H9 (cell line): Measurements from ENCODE around the gene AGBL4. TPM values are rescaled to one million over a fixed set of nuclear protein-coding genes. Genes with fewer than 3 reads are reported as not detected.

Experiments
- DNase-seq: peaks from one replicate; pipeline ENCODE4 v3.0.0-alpha.2; 2017
- H2AFZ ChIP-seq: one replicate; pipeline ENCODE4 v1.6.1; 2013; ENCODE audit warnings: mild to moderate bottlenecking, low read length, control low read depth, moderate library complexity
- H2AK5ac ChIP-seq: 2 replicates; pipeline ENCODE4 v1.6.1; 2013; ENCODE audit warnings: low read length, control low read depth, mixed read lengths; ENCODE audit not compliant: insufficient read length
- H2BK120ac ChIP-seq: one replicate; pipeline ENCODE4 v1.6.1; 2013; ENCODE audit warnings: low read depth, mild to moderate bottlenecking, low read length, control low read depth, inconsistent platforms; ENCODE audit not compliant: poor library complexity, severe bottlenecking
- H2BK12ac ChIP-seq: 2 replicates; pipeline ENCODE4 v1.6.1; 2013; ENCODE audit warnings: low read length, control low read depth, mixed read lengths, low read depth; ENCODE audit not compliant: insufficient read length
- H2BK15ac ChIP-seq: 2 replicates; pipeline ENCODE4 v1.6.1; 2013; ENCODE audit warnings: low read depth, low read length, control low read depth
- H2BK20ac ChIP-seq: one replicate; pipeline ENCODE4 v1.6.1; 2013; ENCODE audit warnings: low read depth, mild to moderate bottlenecking, low read length, control low read depth, inconsistent platforms; ENCODE audit not compliant: poor library complexity, severe bottlenecking
- H2BK5ac ChIP-seq: 2 replicates; pipeline ENCODE4 v1.6.1; 2013; ENCODE audit warnings: low read length, control low read depth, mixed read lengths; ENCODE audit not compliant: insufficient read length
- H3K14ac ChIP-seq: 2 replicates; pipeline ENCODE4 v1.6.1; 2013; ENCODE audit warnings: low read length, control low read depth; ENCODE audit not compliant: insufficient read depth
- H3K18ac ChIP-seq: 2 replicates; pipeline ENCODE4 v1.6.1; 2013; ENCODE audit warnings: low read depth, mild to moderate bottlenecking, mixed read lengths, low read length, control low read depth; ENCODE audit not compliant: insufficient read length
- H3K23ac ChIP-seq: 2 replicates; pipeline ENCODE4 v1.6.1; 2013; ENCODE audit warnings: low read length, control low read depth, mixed read lengths, low read depth; ENCODE audit not compliant: insufficient read length
- H3K23me2 ChIP-seq: 2 replicates; pipeline ENCODE4 v1.6.1; 2013; ENCODE audit warnings: low read depth, mild to moderate bottlenecking, mixed read lengths, low read length, control low read depth; ENCODE audit not compliant: insufficient read length, poor library complexity, severe bottlenecking
- H3K27ac ChIP-seq: 2 replicates; pipeline ENCODE4 v1.5.1; 2013; ENCODE audit warnings: low read length, control low read depth, mixed read lengths, low read depth; ENCODE audit not compliant: insufficient read length
- H3K27me3 ChIP-seq: 2 replicates; pipeline ENCODE4 v1.6.1; 2013; ENCODE audit warnings: low read length, control low read depth, inconsistent platforms; ENCODE audit not compliant: insufficient read depth
- H3K4ac ChIP-seq: 2 replicates; pipeline ENCODE4 v1.6.1; 2013; ENCODE audit warnings: low read depth, mild to moderate bottlenecking, control low read depth, inconsistent platforms, low read length, moderate library complexity
- H3K4me1 ChIP-seq: 2 replicates; pipeline ENCODE4 v1.6.1; 2013; ENCODE audit warnings: low read length, control low read depth, inconsistent platforms; ENCODE audit not compliant: insufficient read depth
- H3K4me2 ChIP-seq: 2 replicates; pipeline ENCODE4 v1.6.1; 2013; ENCODE audit warnings: low read length, control low read depth, mixed read lengths; ENCODE audit not compliant: insufficient read length, insufficient read depth
- H3K56ac ChIP-seq: 2 replicates; pipeline ENCODE4 v1.6.1; 2013; ENCODE audit warnings: low read depth, mild to moderate bottlenecking, mixed read lengths, low read length, control low read depth; ENCODE audit not compliant: insufficient read length
- H3K79me1 ChIP-seq: 2 replicates; pipeline ENCODE4 v1.6.1; 2013; ENCODE audit warnings: low read depth, mild to moderate bottlenecking, moderate library complexity, low read length, control low read depth, inconsistent platforms; ENCODE audit not compliant: insufficient read depth, poor library complexity, severe bottlenecking
- H3K79me2 ChIP-seq: 2 replicates; pipeline ENCODE4 v1.6.1; 2013; ENCODE audit warnings: low read length, control low read depth, inconsistent platforms; ENCODE audit not compliant: insufficient read depth
- H3K9ac ChIP-seq: 2 replicates; pipeline ENCODE4 v1.6.1; 2013; ENCODE audit warnings: low read length, control low read depth, mixed read lengths; ENCODE audit not compliant: insufficient read length; ENCODE audit errors: extremely low read depth
- H3K9me3 ChIP-seq: one replicate; pipeline ENCODE4 v1.6.1; 2013; ENCODE audit warnings: low read depth, low read length, inconsistent platforms; ENCODE audit not compliant: control insufficient read depth
- H3T11ph ChIP-seq: one replicate; pipeline ENCODE4 v1.6.1; 2013; ENCODE audit warnings: mild to moderate bottlenecking, low read length, control low read depth, inconsistent platforms
- H4K20me1 ChIP-seq: one replicate; pipeline ENCODE4 v1.6.1; 2013; ENCODE audit not compliant: control insufficient read depth, insufficient read length, insufficient read depth
- H4K5ac ChIP-seq: 2 replicates; pipeline ENCODE4 v1.6.1; 2013; ENCODE audit warnings: low read depth, mild to moderate bottlenecking, mixed read lengths, low read length, control low read depth; ENCODE audit not compliant: insufficient read length
- H4K8ac ChIP-seq: replicated peaks from 2 replicates; pipeline ENCODE4 v1.6.1; 2013; ENCODE audit warnings: low read length, control low read depth, mixed read lengths, low read depth; ENCODE audit not compliant: insufficient read length
- H4K91ac ChIP-seq: 2 replicates; pipeline ENCODE4 v1.6.1; 2013; ENCODE audit warnings: low read depth, mild to moderate bottlenecking, moderate library complexity, mixed read lengths, low read length, control low read depth; ENCODE audit not compliant: insufficient read length
- H3K27ac Mint-ChIP-seq, 3 experiments: 2 replicates in 2 of 3; 3 replicates in 1 of 3; pipeline ENCODE4 v1.8.0; 2020 to 2021; ENCODE audit warnings: mixed read lengths in 3 of 3, mild to moderate bottlenecking in 1 of 3, moderate library complexity in 1 of 3
- H3K27me3 Mint-ChIP-seq: 2 replicates; pipeline ENCODE4 v1.8.0; 2021; ENCODE audit warnings: low read depth, mild to moderate bottlenecking, moderate library complexity, mixed read lengths
- H3K36me3 Mint-ChIP-seq, 3 experiments: 2 replicates in 2 of 3; 3 replicates in 1 of 3; pipeline ENCODE4 v1.8.0; 2020 to 2021; ENCODE audit warnings: low read depth in 3 of 3, mixed read lengths in 3 of 3; ENCODE audit not compliant: insufficient read depth in 1 of 3
- H3K4me1 Mint-ChIP-seq, 2 experiments: 2 replicates each; pipeline ENCODE4 v1.8.0; 2020; ENCODE audit warnings: mixed read lengths in 2 of 2
- H3K4me3 Mint-ChIP-seq, 2 experiments: 2 replicates in 1 of 2; 3 replicates in 1 of 2; pipeline ENCODE4 v1.8.0; 2020 to 2021; ENCODE audit warnings: mild to moderate bottlenecking in 2 of 2, mixed read lengths in 2 of 2, moderate library complexity in 1 of 2
- H3K9me3 Mint-ChIP-seq, 2 experiments: 2 replicates in 1 of 2; 3 replicates in 1 of 2; pipeline ENCODE4 v1.8.0; 2020; ENCODE audit warnings: mild to moderate bottlenecking in 2 of 2, mixed read lengths in 2 of 2, moderate library complexity in 1 of 2
- CTCF ChIP-seq: fragments of 200-600 bp; sonication (generic); conservative IDR thresholded peaks from 3 replicates; pipeline ENCODE4 v1.8.0; 2021; ENCODE audit warnings: antibody characterized with exemption, mild to moderate bottlenecking
- WGBS: extraction: QIAGEN DNeasy Blood & Tissue Kit; methylation state at CpG from one replicate; pipeline ENCODE4 v1.1.7; 2013; ENCODE audit warnings: missing lambda C conversion rate, low lambda C conversion rate, mixed read lengths; ENCODE audit not compliant: insufficient read length; ENCODE audit errors: extremely low coverage; 5-methylcytosine and 5-hydroxymethylcytosine counted together
- total RNA-seq: library from RNA; stranded (reverse); gene quantifications from 2 replicates; pipeline ENCODE4 v1.2.1, GENCODE V29; 2021

AGBL4 gene
- total RNA-seq, 1 experiment from 2014 or later = not detected

DNA sequence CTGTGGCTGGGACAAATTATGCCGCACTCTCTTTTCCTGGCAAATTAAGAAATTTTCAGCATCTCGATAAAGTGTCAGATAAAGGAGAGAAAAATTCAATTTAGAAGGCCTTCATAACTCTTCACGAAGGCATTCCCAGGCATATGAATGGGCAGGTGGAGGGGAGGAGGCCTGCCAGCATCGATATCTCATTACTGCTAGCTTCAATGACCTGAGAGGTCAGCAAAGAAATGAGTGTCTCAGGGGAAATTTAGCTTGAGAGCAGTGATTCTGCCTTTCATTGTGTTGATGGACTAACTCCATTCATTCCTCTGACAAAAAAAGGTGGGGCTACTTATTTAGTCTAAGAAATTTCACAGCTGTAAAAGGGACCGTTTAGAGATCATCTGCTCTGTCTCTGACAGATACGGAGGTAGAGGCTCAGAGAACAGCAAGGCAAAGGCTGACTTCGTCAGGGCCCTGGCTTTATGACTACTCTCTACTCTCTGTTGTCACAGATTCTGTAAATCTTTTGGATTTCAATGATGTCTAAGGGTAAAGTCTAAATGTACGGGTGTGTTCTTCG is 1035.0 kb downstream of the AGBL4 start:
- H3K56ac ChIP-seq = no peak overlapping the region
- H4K20me1 ChIP-seq = no peaks in the 10 kb centered on the region
- no peak overlapping the region for H2AFZ ChIP-seq
- no peak for DNase-seq
- H3K23ac ChIP-seq = no peak overlapping the region
- no peak overlapping the region for H2BK20ac ChIP-seq
- H3K18ac ChIP-seq = no peak overlapping the region
- H3K27ac Mint-ChIP-seq = no peak overlapping the region
- no peaks in the 10 kb centered on the region for H3K79me1 ChIP-seq
- no peak overlapping the region for H2AK5ac ChIP-seq
- H3K9ac ChIP-seq = no peak overlapping the region
- no peak overlapping the region for H3K4ac ChIP-seq
- no peak overlapping the region for H3K4me3 Mint-ChIP-seq
- H4K91ac ChIP-seq = no peak overlapping the region
- no peaks in the 10 kb centered on the region for H3K27me3 Mint-ChIP-seq
- no peak overlapping the region for H4K8ac ChIP-seq
- no peak overlapping the region for H2BK15ac ChIP-seq
- no peak overlapping the region for H3K14ac ChIP-seq
- H3K4me1 Mint-ChIP-seq = no peaks in the 10 kb centered on the region
- no peak overlapping the region for H3K27ac ChIP-seq
- no CpG with 5 or more reads among the region's 9 CpGs for WGBS
- H3K27me3 ChIP-seq = no peaks in the 10 kb centered on the region
- no peak overlapping the region for H3K4me2 ChIP-seq
- TF ChIP-seq CTCF = no peak
- peaks cover 84 to 92% of the 10 kb centered on the region in 2 experiments for H3K9me3 Mint-ChIP-seq
- no peak overlapping the region for H2BK120ac ChIP-seq
- no peak overlapping the region for H4K5ac ChIP-seq
- H3K36me3 Mint-ChIP-seq = peaks cover 0 to 41% (median 2%) of the 10 kb centered on the region in 3 experiments; a peak in 5 of 7 replicates
- H2BK5ac ChIP-seq = no peak overlapping the region
- H2BK12ac ChIP-seq = no peak overlapping the region
- H3K9me3 ChIP-seq = peaks cover 19% of the 10 kb centered on the region
- no peaks in the 10 kb centered on the region for H3K4me1 ChIP-seq
- H3K23me2 ChIP-seq = no peaks in the 10 kb centered on the region
- H3T11ph ChIP-seq = no peak overlapping the region
- no peaks in the 10 kb centered on the region for H3K79me2 ChIP-seq
